ENCODE results near the gene ADSS2.

DNA sequence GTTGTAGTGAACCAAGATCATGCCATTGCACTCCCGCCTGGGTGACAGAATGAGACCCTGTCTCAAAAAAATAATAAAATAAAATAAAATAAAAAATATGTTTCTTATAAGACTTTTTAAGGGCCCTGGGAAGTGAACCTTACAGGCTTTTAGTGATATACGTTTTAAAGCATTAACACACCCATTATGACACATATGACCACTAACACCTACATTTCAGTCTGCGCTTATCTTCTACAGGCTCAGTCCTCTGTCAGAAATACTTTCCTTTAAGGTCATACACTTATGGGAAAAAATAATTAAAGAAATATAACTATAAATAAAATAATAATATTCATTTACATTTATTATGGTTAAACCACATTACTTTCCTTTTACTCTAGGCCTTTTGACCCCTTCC lies 21.9 kb downstream of the ADSS2 start:
- TF ChIP-seq, protein P1, sequence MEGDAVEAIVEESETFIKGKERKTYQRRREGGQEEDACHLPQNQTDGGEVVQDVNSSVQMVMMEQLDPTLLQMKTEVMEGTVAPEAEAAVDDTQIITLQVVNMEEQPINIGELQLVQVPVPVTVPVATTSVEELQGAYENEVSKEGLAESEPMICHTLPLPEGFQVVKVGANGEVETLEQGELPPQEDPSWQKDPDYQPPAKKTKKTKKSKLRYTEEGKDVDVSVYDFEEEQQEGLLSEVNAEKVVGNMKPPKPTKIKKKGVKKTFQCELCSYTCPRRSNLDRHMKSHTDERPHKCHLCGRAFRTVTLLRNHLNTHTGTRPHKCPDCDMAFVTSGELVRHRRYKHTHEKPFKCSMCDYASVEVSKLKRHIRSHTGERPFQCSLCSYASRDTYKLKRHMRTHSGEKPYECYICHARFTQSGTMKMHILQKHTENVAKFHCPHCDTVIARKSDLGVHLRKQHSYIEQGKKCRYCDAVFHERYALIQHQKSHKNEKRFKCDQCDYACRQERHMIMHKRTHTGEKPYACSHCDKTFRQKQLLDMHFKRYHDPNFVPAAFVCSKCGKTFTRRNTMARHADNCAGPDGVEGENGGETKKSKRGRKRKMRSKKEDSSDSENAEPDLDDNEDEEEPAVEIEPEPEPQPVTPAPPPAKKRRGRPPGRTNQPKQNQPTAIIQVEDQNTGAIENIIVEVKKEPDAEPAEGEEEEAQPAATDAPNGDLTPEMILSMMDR (IDR thresholded peaks at IDR 0.05), result no peak
- TF ChIP-seq POLR2A (IDR thresholded peaks at IDR 0.05), result no peak
- no peak for TF ChIP-seq POLR2AphosphoS5 (IDR thresholded peaks at IDR 0.05)

All from transverse colon (tissue), 4 donors.